SIG-M5 (cell line): ENCODE measurements around the gene PHACTR3.
"Not testable (repeated sequence)": the region's sequence is repeated elsewhere in the genome, so short reads cannot be mapped to it uniquely, and the experiment has no call there.

Experiments
- DNase-seq: peaks from one replicate; lab custom pipeline; 2025; lab: John Stamatoyannopoulos, UW

The PHACTR3 gene

GRCh38 chr20:59829054-59829785 lies 224.9 kb downstream of the PHACTR3 start:
- DNase-seq, result no peak

DNA sequence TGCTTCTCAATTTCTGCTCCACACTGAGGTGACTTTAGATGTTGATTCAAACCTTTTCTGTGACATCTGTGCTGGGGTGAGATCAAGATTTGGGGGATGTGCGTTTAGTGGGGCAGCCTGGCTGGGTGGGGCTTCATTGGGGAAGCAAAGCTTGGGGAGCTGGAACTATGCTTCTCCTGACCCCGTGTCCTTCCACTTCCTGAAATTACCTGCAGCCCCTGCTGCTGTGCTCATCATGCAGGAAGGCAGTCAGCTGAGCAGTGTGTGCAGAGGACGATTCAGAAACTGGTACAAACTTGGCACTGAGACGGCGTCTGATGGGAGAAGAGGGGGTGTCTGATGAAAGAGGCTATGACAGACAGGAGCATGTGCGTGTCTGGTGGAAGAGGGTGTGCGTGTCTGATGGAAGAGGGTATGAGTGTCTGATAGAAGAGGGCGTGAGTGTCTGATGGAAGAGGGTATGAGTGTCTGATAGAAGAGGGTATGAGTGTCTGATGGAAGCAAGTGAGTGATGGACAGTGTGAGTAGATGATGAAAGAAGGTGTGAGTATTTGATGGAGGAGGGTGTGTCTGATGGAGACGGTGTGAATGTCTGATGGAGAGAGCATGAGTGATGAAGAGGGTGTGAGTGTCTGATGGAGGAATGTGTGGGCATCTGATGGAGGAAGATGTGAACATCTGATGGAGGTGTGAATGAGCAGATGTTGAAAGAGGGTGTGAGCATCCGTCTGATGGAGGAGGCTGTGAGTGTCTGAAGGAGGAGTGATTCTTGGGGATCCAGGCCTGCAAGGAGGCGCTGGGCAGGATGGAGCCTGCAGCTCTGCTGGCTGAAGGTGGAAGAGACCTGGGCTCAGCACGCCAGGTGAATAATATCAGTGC lies 225.7 kb downstream of the PHACTR3 start:
- no peak for DNase-seq

GRCh38 chr20:59830665-59831023 lies 226.3 kb downstream of the PHACTR3 start:
- DNase-seq, result no peak

DNA sequence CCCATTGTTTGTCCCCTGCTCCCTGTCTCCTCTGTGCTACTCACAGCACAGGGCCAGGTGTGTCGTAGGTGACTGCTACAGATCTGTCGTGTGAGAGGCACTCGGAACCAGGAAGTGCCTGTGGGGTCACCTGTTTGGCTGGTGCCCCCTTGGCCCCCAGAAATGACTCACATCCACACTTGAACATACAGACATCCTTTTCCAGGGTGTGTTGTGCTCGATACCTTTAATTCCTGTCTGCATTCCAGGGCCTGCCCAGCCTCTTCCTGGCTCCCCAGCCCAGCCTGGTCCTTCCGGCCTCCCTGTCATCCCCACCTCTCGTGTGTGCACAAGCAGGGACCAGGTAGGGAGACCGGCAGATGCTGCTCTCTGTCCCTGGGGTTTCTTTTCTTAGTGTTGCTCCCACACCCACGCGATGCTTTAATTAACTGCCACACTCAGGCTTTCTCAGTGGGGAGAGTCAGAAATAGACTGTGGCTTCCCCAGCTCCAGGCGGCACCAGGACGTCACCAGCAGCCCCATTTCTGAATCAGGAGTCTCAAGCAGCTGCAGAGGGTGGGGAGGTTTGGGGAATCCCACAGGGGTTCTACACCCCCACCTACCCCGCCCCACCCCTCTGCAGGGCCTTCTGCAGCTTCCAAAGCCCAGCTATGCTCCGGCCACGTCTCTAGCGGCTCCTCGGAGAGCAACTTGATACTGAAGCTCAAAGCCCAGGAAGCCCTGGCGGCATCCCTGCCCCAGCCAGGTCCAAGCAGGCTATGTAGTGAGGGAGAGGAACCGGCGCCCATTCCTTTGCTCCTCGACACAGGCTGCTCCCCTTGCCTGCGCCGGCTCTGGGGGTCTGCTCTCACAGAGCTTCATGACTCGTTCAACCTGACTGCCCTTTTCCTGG lies 226.9 kb downstream of the PHACTR3 start:
- no peak for DNase-seq

DNA sequence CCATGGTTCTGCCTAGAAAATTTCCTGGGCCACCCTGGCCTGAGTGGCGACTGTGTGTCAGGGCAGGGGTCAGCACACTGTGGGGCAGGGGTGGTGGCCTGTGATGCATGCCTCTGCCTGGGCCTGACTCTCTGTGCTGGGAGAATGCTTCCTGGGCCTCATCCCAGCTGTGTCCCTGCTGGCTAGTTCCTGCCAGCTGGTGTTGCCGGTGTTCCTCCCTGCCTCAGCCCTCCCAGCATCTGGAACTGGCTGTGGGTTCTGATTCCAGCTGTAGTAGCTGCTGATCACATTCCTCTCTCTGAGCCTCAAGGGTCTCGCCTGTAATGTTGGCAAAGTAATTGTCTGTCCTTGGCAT lies 227.6 kb downstream of the PHACTR3 start:
- DNase-seq, result no peak

DNA sequence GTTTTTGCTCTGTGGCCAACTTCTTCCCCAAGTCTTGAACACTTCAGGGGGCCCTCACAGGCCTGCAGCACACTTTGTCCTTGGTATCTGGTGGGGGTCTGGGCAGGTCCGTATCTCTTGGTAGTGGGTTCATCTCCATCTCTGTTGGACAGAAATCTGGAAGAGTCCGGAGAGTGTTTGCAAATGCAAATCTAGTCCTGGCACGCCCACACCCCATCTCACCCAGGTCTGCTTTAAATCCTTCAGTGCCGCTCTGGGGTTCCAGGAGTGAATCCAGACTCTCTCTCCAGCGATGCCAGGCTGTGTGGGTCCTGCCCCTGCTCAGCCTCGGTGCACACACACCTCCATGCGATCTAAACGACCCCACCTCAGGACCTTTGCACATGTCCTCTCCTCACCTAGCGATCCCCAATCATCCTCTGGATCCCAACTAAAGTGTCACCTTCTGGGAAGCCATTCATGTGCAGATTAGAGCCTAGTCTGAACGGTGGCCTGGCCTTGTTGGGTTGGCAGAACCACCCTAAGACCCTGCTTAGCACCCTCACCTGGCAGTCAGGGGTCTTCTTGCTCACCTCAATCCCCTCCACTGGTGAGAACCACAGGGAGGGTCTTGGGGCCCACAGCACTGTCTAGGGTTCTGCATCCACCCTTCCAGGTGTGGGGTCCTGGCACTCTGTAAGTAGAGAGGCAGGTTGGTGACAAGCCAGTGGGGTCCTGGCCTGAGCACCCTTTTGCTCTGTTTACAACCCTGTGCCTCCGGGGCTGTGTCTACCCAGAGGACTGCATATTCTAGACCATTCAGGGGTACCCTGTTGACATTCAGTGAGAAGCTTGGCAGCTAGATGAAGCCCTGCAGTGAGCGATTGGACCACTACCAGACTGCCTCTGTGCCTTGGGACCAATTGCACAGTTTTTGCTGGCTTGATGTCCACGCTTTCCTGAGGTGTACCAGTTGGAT lies 228.3 kb downstream of the PHACTR3 start:
- DNase-seq, result no peak

- no peak for DNase-seq
Measured at GRCh38 chr20:59835057-59835447, 230.7 kb downstream of the PHACTR3 start.

DNA sequence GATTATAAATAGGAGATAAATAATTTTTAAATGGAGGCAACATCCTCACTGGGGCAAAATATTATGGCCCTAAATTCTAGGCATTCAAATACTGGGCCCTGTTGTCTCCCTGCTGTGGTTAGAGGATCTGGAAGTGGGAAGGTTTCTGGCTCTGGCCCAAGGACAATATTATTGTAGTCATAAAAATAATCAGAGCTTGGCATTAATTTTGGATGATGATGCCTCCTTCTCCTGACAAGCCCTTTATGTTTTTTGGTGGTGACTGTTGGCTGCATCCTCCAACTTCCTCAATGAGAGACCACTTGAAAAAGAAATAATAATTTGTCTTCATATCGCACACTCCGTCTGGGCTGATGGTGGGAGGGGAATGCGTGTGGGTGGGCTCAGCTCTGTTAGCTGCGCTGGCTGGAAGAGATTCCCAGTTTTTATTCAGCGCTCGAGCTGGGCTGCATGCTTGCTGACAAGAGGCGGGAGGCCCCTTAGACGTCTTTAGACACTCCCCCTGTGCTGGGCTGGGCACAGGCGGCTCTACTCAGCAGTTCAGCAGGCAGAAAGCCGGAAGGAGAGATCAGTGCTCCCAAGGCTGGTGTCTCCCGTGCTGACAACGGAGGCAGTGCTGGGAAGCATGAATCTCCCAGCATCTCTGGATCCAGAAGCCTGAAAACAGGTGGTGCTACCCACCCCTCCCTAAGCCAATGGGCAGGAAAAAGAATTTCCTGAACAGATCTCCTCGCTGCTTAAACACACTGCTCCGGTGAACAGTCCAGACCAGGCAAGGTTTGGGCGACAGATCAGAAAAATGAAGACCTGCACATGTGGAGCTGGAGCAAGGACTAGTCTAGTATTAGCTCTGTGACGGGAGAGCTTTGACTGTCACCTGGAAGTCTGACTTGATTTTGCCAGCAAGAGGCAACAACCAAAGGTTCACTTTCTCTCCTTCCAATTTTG lies 231.4 kb downstream of the PHACTR3 start:
- DNase-seq, result no peak

GRCh38 chr20:59836767-59837166 lies 232.4 kb downstream of the PHACTR3 start:
- DNase-seq, result no peak

DNA sequence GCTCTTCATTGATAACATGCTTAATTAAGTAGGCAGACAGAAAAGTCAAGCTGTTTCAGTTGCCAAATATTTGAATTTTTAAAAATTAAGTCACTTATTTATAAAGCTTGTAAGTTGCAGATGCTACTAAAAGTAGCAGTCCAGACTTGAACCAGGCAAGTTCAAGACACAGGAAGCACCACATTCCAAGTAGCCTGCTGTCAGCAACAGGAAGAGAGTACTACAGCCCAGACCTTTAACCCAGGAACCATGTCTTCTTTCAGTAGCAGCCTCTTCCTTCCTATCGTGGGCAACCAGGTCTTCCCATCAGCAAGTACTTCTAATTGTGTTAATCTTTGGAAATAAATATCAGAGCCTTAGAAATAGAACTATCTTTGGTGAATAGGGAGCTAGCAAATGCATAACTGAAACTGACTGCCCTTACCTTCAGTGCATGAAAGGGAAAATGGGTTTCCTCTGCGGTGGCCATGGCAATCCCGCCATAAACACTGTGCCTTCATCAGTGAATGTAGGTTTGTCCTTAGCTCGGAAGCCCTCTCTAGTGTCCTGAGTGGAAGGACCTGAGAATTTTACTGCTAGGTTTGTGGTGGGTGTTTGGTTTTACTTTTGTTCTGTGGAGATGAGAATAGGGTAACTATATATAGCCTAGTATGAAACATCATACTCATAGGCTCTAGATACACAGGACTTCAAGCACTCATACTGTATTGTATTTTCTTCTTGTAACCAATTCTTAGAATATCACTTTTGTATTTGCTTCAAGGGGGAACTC lies 233.5 kb downstream of the PHACTR3 start:
- DNase-seq, result no peak

GRCh38 chr20:59839400-59839799 lies 235.1 kb downstream of the PHACTR3 start:
- no peak for DNase-seq

DNA sequence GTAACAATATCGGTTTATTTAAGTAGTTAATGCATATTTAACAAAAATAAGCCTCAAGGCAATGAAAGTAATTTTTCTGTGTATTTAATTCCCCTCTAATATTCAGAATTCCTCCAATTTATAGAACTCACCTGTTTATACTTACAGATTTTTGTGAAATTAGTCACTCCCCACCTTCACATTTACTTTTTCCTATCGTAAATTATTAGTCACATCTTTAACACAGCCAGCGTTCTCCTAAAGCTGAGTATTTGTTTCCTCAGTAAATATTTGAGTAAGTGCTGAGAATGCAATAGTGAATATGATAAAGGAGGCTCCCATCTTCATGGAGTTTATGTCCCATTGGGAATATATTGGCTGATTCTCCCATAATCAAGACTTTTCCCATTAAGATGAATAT lies 241.1 kb downstream of the PHACTR3 start:
- no peak for DNase-seq

DNA sequence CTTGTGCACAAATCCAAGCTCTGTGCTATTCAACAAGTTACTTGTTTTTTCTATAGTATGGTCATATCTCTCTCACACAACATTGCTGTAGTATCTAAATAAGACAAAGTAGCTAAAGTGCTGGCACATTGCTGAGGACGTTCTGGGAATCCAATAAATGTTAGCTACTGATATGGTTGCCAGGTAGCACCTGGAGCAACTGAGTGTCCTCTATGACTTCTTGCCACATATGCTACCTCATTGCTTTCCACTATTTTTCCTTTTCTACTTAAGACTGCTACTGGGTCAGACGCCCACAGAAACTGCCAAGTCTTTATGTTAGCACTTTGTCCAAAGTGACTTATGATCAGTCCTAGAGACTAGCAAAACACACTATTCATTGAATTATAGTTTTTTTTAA lies 243.8 kb downstream of the PHACTR3 start:
- no peak for DNase-seq

DNA sequence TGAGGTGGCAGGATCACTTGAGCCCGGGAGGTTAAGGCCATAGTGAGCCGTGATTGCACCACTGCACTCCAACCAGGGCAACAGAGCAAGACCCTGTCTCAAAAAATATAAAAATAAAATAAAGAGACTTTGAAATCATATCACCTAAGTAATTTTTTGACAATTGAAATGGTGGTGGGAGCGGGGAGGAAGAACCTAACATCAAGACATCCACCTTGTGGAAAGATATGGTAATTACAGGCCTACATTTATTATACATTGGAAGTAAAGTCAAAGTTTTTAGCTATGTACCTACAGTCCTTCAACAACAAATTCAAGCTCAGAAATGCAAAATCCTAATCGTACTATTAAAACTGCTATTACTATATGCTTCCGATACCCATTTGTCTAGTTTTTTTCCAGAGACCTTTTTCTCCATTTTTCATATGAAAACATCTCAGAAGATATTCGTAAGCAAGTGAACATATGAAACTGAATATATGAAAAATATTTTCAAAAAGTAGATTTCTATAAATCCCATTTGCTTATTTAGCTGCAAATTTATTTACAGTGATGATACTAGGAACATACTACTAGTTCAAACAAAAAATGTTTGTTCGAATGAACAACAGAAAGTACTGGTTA lies 245.8 kb downstream of the PHACTR3 start:
- no peak for DNase-seq

DNA sequence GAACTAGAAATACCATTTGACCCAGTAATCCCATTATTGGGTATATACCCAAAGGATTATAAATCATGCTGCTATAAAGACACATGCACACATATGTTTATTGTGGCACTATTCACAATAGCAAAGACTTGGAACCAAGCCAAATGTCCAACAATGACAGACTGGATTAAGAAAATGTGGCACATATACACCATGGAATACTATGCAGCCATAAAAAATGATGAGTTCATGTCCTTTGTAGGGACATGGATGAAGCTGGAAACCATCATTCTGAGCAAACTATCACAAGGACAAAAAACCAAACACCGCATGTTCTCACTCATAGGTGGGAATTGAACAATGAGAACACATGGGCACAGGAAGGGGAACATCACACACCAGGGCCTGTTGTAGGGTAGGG lies 252.2 kb downstream of the PHACTR3 start:
- not testable (repeated sequence) for DNase-seq

DNA sequence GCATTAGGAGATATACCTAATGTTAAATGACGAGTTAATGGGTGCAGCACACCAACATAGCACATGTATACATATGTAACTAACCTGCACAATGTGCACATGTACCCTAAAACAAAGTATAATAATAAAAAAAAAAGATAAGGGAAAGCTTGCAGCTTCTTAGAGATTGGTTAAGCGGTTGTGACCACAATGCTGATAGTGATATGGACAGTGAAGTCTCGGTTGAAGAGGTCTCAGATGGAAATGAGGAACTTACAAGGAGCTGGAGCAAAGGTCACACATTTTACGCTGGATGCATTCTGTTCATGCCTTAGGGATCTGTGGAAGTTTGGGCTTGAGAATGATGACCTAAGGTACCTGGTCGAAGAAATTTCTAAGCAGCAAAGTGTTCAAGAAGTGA lies 252.6 kb downstream of the PHACTR3 start:
- DNase-seq, result not testable (repeated sequence)

DNA sequence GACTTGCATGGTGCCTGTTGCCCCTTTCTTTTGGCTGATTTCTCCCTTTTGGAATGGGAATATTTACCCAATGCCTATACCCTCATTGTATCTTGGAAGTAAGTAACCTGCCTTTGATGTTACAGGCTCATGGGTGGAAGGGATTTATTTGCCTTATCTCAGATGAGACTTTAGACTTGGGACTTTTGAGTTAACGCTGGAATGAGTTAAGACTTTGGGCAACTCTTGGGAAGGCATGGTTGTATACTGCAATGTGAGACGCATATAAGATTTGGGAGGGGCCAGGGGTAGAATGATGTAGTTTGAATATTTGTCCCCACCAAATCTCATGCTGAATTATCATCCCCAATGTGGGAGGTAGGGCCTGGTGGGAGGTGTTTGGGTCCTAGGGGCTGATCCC lies 253.6 kb downstream of the PHACTR3 start:
- DNase-seq, result no peak

GRCh38 chr20:59858425-59858824 lies 254.1 kb downstream of the PHACTR3 start:
- no peak for DNase-seq

GRCh38 chr20:59861401-59861800 lies 257.1 kb downstream of the PHACTR3 start:
- DNase-seq, result no peak
